ENCODE data around the gene SRRM5. TPM values are rescaled to one million over a fixed set of nuclear protein-coding genes. Genes with fewer than 3 reads are reported as not detected.

SRRM5 gene
- total RNA-seq, 1 experiment from 2014 or later: 0.70 TPM

GRCh38 chr19:43595605-43595998, 16.3 kb upstream of the SRRM5 start:
- no peaks in the 10 kb centered on the region for H3K27me3 Mint-ChIP-seq (ENCODE audit: low read depth)
- no peak overlapping the region for H2BK15ac ChIP-seq (ENCODE audit: low read depth, low read length)
- peak overlapping the region; percentile 71 for H3K9ac ChIP-seq (ENCODE audit: extremely low read depth, insufficient read length, low read length)
- H2AFZ ChIP-seq (ENCODE audit: low read length): no peak overlapping the region
- peak overlapping the region; percentile 26; the same call in 1 of the 2 replicates for H3K14ac ChIP-seq (ENCODE audit: insufficient read depth, low read length)
- H2AK5ac ChIP-seq (ENCODE audit: insufficient read length, low read length): no peak overlapping the region
- WGBS (ENCODE audit: extremely low coverage, insufficient read length, low lambda C conversion rate): no CpG with 5 or more reads among the region's 18 CpGs
- H3K4me3 Mint-ChIP-seq: peak overlapping the region; percentile 92 to 95
- no peak overlapping the region for H2BK120ac ChIP-seq (ENCODE audit: low read depth, low read length, poor library complexity, severe bottlenecking)
- no peaks in the 10 kb centered on the region for H3K79me1 ChIP-seq (ENCODE audit: insufficient read depth, low read depth, low read length, poor library complexity, severe bottlenecking)
- H3K36me3 Mint-ChIP-seq (ENCODE audit: insufficient read depth in 1 of 3, low read depth in 3 of 3): peaks cover 16 to 37% (median 33%) of the 10 kb centered on the region in 3 experiments
- H3K27ac Mint-ChIP-seq: peak overlapping the region; percentile 94 to 99 (median 99)
- H3K56ac ChIP-seq (ENCODE audit: insufficient read length, low read depth, low read length): no peak overlapping the region
- peaks cover 18 to 25% of the 10 kb centered on the region in 2 experiments for H3K4me1 Mint-ChIP-seq
- peaks cover 4% of the 10 kb centered on the region; the same call in 1 of the 2 replicates for H3K79me2 ChIP-seq (ENCODE audit: insufficient read depth, low read length)
- DNase-seq: no peak
- no peak overlapping the region for H4K91ac ChIP-seq (ENCODE audit: insufficient read length, low read depth, low read length)
- H3K18ac ChIP-seq (ENCODE audit: insufficient read length, low read depth, low read length): peak overlapping the region; percentile 20
- H3K4me1 ChIP-seq (ENCODE audit: insufficient read depth, low read length): 0 out of 2 replicates have a peak, but pooled peaks cover 3% of the 10 kb centered on the region
- no peak overlapping the region for H4K5ac ChIP-seq (ENCODE audit: insufficient read length, low read depth, low read length)
- H3K4ac ChIP-seq (ENCODE audit: low read depth, low read length): no peak overlapping the region
- no peaks in the 10 kb centered on the region for H3K9me3 ChIP-seq (ENCODE audit: control insufficient read depth, low read depth, low read length)
- no peak overlapping the region for H3K23ac ChIP-seq (ENCODE audit: insufficient read length, low read depth, low read length)
- H4K8ac ChIP-seq (replicated peaks; ENCODE audit: insufficient read length, low read depth, low read length): no peak overlapping the region
- no peak overlapping the region for H2BK20ac ChIP-seq (ENCODE audit: low read depth, low read length, poor library complexity, severe bottlenecking)
- TF ChIP-seq, protein P1, sequence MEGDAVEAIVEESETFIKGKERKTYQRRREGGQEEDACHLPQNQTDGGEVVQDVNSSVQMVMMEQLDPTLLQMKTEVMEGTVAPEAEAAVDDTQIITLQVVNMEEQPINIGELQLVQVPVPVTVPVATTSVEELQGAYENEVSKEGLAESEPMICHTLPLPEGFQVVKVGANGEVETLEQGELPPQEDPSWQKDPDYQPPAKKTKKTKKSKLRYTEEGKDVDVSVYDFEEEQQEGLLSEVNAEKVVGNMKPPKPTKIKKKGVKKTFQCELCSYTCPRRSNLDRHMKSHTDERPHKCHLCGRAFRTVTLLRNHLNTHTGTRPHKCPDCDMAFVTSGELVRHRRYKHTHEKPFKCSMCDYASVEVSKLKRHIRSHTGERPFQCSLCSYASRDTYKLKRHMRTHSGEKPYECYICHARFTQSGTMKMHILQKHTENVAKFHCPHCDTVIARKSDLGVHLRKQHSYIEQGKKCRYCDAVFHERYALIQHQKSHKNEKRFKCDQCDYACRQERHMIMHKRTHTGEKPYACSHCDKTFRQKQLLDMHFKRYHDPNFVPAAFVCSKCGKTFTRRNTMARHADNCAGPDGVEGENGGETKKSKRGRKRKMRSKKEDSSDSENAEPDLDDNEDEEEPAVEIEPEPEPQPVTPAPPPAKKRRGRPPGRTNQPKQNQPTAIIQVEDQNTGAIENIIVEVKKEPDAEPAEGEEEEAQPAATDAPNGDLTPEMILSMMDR (conservative IDR thresholded peaks at IDR 0.05): no peak
- H3K23me2 ChIP-seq (ENCODE audit: insufficient read length, low read depth, low read length, poor library complexity, severe bottlenecking): peaks cover 20% of the 10 kb centered on the region
- no peaks in the 10 kb centered on the region for H4K20me1 ChIP-seq (ENCODE audit: control insufficient read depth, insufficient read depth, insufficient read length)
- H3K9me3 Mint-ChIP-seq: no peaks in the 10 kb centered on the region; a peak in 1 of 5 replicates
- no peak overlapping the region for H3T11ph ChIP-seq (ENCODE audit: low read length)
- H2BK5ac ChIP-seq (ENCODE audit: insufficient read length, low read length): no peak overlapping the region
- no peaks in the 10 kb centered on the region for H3K27me3 ChIP-seq (ENCODE audit: insufficient read depth, low read length)
- H2BK12ac ChIP-seq (ENCODE audit: insufficient read length, low read depth, low read length): no peak overlapping the region
- peak overlapping the region; percentile 79 for H3K4me2 ChIP-seq (ENCODE audit: insufficient read depth, insufficient read length, low read length)
- H3K27ac ChIP-seq (ENCODE audit: insufficient read length, low read depth, low read length): no peak overlapping the region
